K562 (cell line): ENCODE results near the gene GLP2R. TPM values are rescaled to one million over a fixed set of nuclear protein-coding genes. Genes with fewer than 3 reads are reported as not detected.

Experiments used
- ATAC-seq: fragments of 200-7000 bp; cut with Tn5 transposase; 3 replicates; pipeline ENCODE4 v1.9.1; 2020; ENCODE audit warnings: moderate library complexity
- BruUV-seq: library from RNA; stranded (reverse); fragments of 400-500 nt; replicated peaks from 2 replicates; lab custom pipeline; 2021; lab: Mats Ljungman, UMichigan
- CTCF ChIA-PET: fragments of 300-600 bp; formaldehyde crosslinking; extraction: SDS; loops from one replicate; lab custom pipeline; 2021; ENCODE audit warnings: low intra/inter-chr PET ratio; lab: Yijun Ruan, JAX
- POLR2A ChIA-PET: fragments of 300-600, 350-650 bp; sonication (Branson Sonifier 250); formaldehyde crosslinking; extraction: SDS; loops from one replicate; lab custom pipeline; 2021; ENCODE audit warnings: antibody characterized with exemption, inconsistent platforms; lab: Yijun Ruan, JAX
- DNase-seq, 4 experiments: peaks; one replicate each; pipeline versions ENCODE4 v3.0.0 to v3.0.0-alpha.2; 2011 to 2018; ENCODE audit warnings: low spot score in 3 of 4, mixed read lengths in 3 of 4; ENCODE audit errors: extremely low read depth in 1 of 4
- FAIRE-seq: peaks from 2 replicates; lab custom pipeline; 2011; peaks lifted over from hg19 to GRCh38; lab: Jason Lieb, UNC
- H2AFZ ChIP-seq: 2 replicates; pipeline ENCODE4 v1.6.0; 2011; ENCODE audit warnings: low read depth, low read length, control low read depth, inconsistent platforms
- H3K27ac ChIP-seq: fragments of 200-600 bp; 3 replicates; pipeline ENCODE4 v1.8.0; 2011; ENCODE audit warnings: low read depth, mild to moderate bottlenecking, control low read depth, inconsistent platforms, low read length, moderate library complexity, mixed read lengths; ENCODE audit errors: extremely low read depth
- H3K27me3 ChIP-seq, 2 experiments: fragments of 300-600 bp in 1 of 2; 2 replicates in 1 of 2; 3 replicates in 1 of 2; pipeline versions ENCODE4 v1.6.0 to v1.8.0; 2011; ENCODE audit warnings: inconsistent platforms in 2 of 2, low read length in 2 of 2, mild to moderate bottlenecking in 1 of 2, mixed read lengths in 1 of 2, moderate library complexity in 1 of 2; ENCODE audit not compliant: control insufficient read depth in 2 of 2, insufficient read depth in 2 of 2
- H3K36me3 ChIP-seq: fragments of 300-600 bp; 3 replicates; pipeline ENCODE4 v1.8.0; 2011; ENCODE audit warnings: mild to moderate bottlenecking, low read length, inconsistent platforms; ENCODE audit not compliant: control insufficient read depth, insufficient read depth
- H3K4me1 ChIP-seq, 2 experiments: fragments of 200-600 bp in 1 of 2; replicated peaks in 1 of 2; 2 replicates in 1 of 2; 3 replicates in 1 of 2; pipeline versions ENCODE4 v1.5.1 to v1.8.0; 2011; ENCODE audit warnings: inconsistent platforms in 2 of 2, low read length in 2 of 2, mild to moderate bottlenecking in 1 of 2, mixed read lengths in 1 of 2, moderate library complexity in 1 of 2; ENCODE audit not compliant: control insufficient read depth in 2 of 2, insufficient read depth in 2 of 2
- H3K4me2 ChIP-seq: 2 replicates; pipeline ENCODE4 v1.6.1; 2011; ENCODE audit warnings: low read length, control low read depth, inconsistent platforms, mixed read lengths; ENCODE audit not compliant: insufficient read depth
- H3K4me3 ChIP-seq: fragments of 200-600 bp; sonication (generic), shearing (Covaris generic); 2 replicates; pipeline ENCODE4 v1.5.1; 2016; ENCODE audit warnings: control low read depth, inconsistent platforms
- H3K79me2 ChIP-seq: fragments of 200-600 bp; 3 replicates; pipeline ENCODE4 v1.8.0; 2011; ENCODE audit warnings: low read length, inconsistent platforms; ENCODE audit not compliant: control insufficient read depth, insufficient read depth
- H3K9ac ChIP-seq, 2 experiments: 2 replicates each; pipeline versions ENCODE4 v1.6.0 to v1.6.1; 2011; ENCODE audit warnings: low read depth in 2 of 2, low read length in 2 of 2, control low read depth in 1 of 2, inconsistent platforms in 1 of 2, mild to moderate bottlenecking in 1 of 2, mixed read lengths in 1 of 2; ENCODE audit not compliant: insufficient read depth in 1 of 2
- H3K9me1 ChIP-seq: one replicate; pipeline ENCODE4 v1.6.0; 2011; ENCODE audit warnings: inconsistent platforms, mild to moderate bottlenecking, low read length, moderate library complexity; ENCODE audit not compliant: control insufficient read depth, insufficient read depth
- H3K9me3 ChIP-seq: replicated peaks from 2 replicates; pipeline ENCODE4 v1.5.1; 2011; ENCODE audit warnings: low read depth, low read length, inconsistent platforms; ENCODE audit not compliant: control insufficient read depth, insufficient read depth
- H4K20me1 ChIP-seq: replicated peaks from 2 replicates; pipeline ENCODE4 v1.6.1; 2011; ENCODE audit warnings: low read length, inconsistent platforms, mixed read lengths; ENCODE audit not compliant: control insufficient read depth, insufficient read depth
- ELF2 ChIP-seq: fragments of 250-450 bp; sonication (Bioruptor Pico); IDR thresholded peaks from 2 replicates; pipeline ENCODE4 v1.5.0; 2021; ENCODE audit warnings: mild to moderate bottlenecking
- SMAD3 ChIP-seq: fragments of 450-650 bp; formaldehyde crosslinking; conservative IDR thresholded peaks from 2 replicates; pipeline ENCODE4 v1.4.0; 2020; ENCODE audit warnings: mild to moderate bottlenecking
- TCF7 ChIP-seq: sonication (generic); IDR thresholded peaks from 2 replicates; pipeline ENCODE4 v1.6.1; 2016; ENCODE audit warnings: antibody characterized with exemption, borderline replicate concordance
- WGBS: fragments of 100-300 bp; shearing (Covaris generic); methylation state at CpG from one replicate; pipeline ENCODE4 v1.1.6; 2016; ENCODE audit warnings: low coverage, mixed read lengths; ENCODE audit not compliant: insufficient coverage; ENCODE audit errors: missing lambda C conversion rate; 5-methylcytosine and 5-hydroxymethylcytosine counted together
- in situ Hi-C: fragments of 300-500 bp; cut with MboI; formaldehyde crosslinking; loops from 4 replicates; pipeline ENCODE4 v1.15.0; 2018; ENCODE audit warnings: inconsistent platforms, mixed read lengths
- intact Hi-C: fragments of 100-400 bp; cut with micrococcal nuclease; formaldehyde crosslinking; loops from 2 replicates; pipeline ENCODE4 v1.14.2; 2022
- polyA plus RNA-seq, 8 experiments: library from polyadenylated mRNA; depleted of rRNA in 4 of 8; stranded (reverse) in 5 of 8; unstranded in 3 of 8; fragments of >200 nt; fragmentation: Nextera tagmentation in 2 of 8; fragmentation: Illumina TruSeq in 1 of 8; extraction: Ambion mirVana in 2 of 8; extraction: Trizol in 1 of 8; gene quantifications; 2 replicates each; pipeline versions ENCODE4 v1.2.1 to v1.2.3, GENCODE V29; 2011 to 2014; ENCODE audit warnings: inconsistent platforms in 1 of 8, missing spikeins in 1 of 8
- total RNA-seq, 7 experiments: library from RNA; depleted of rRNA in 6 of 7; stranded (reverse); fragments of >200 nt in 6 of 7; fragmentation: Illumina TruSeq in 2 of 7; extraction: Trizol in 2 of 7; gene quantifications; 2 replicates each; pipeline versions ENCODE4 v1.2.1 to v1.2.3, GENCODE V29; 2011 to 2021; ENCODE audit warnings: low replicate concordance in 1 of 7
- TF ChIP-seq, protein P1 (sequence below): fragments of 250-450 bp; sonication (Bioruptor Pico); IDR thresholded peaks from 2 replicates; pipeline ENCODE4 v1.5.0; 2020; ENCODE audit warnings: mild to moderate bottlenecking

Gene GLP2R
- total and polyA plus RNA-seq, 9 of the 15 experiments (the other 6 are each of a cell fraction or from before 2014, with no cell fraction given), result not detected

DNA sequence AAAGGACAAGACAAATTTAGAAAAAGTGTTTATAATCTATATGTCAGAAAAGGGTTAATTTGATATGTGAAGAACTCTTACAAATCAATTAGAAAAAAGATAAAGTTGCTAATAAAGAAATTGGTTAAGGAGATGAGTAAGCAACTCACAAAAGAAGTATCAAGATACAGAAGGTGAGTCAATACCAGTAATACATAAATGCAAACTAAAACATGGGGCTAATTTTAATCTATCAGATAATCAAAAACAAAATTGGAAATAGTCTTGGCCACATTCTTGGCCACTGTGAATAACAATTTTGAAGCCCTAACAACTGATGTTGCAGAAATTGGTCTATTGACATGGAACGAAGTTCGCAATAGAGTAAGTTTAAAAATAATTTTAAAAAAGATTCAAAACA, 41.2 kb upstream of the GLP2R start (continued):
- TF ChIP-seq SMAD3 (CRISPR knock-in tag) (no peak), TCF7 (no peak)

DNA sequence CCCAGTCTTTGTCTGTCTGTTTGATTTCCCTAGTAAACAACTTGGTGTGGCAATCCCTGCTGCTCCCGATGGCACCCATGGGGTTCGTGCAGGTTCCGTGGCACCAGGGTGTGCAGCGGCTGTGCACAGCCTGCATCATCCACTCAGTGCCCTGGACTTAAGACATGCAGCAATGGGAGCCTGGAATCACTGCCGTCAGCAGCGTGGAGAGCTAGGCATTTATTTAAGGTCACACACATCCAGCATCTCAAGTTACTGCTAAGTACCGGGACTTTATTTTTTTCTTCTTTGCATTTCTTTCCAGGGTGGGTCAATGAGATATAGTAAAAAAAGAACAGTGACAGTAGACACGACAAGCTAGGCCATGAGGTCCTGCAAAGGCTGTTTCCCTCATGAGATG, 37.1 kb upstream of the GLP2R start:
- CTCF ChIA-PET, result no interaction called here
- no peaks in the 10 kb centered on the region for H3K36me3 ChIP-seq
- 2% methylated on average over 7 of the region's 8 CpGs for WGBS
- DNase-seq, result no peak
- H3K4me2 ChIP-seq, result no peak overlapping the region
- in situ Hi-C loops, result no loop called here
- TF ChIP-seq ELF2 (CRISPR knock-in tag), result no peak
- TF ChIP-seq, protein P1, sequence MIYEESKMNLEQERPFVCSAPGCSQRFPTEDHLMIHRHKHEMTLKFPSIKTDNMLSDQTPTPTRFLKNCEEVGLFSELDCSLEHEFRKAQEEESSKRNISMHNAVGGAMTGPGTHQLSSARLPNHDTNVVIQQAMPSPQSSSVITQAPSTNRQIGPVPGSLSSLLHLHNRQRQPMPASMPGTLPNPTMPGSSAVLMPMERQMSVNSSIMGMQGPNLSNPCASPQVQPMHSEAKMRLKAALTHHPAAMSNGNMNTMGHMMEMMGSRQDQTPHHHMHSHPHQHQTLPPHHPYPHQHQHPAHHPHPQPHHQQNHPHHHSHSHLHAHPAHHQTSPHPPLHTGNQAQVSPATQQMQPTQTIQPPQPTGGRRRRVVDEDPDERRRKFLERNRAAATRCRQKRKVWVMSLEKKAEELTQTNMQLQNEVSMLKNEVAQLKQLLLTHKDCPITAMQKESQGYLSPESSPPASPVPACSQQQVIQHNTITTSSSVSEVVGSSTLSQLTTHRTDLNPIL, result no peak
- no peaks in the 10 kb centered on the region for H3K79me2 ChIP-seq
- no peaks in the 10 kb centered on the region for H3K4me1 ChIP-seq
- no peaks in the 10 kb centered on the region for H3K9me1 ChIP-seq
- no peak overlapping the region for H2AFZ ChIP-seq
- no peaks in the 10 kb centered on the region for H4K20me1 ChIP-seq
- POLR2A ChIA-PET, result interaction anchor here (0.6 kb wide), 1 partner anchor 1072 kb away, joined by 3 read pairs; no protein-coding TSS in a partner anchor
- H3K4me3 ChIP-seq, result no peak overlapping the region
- no peak overlapping the region for H3K9ac ChIP-seq
- ATAC-seq, result no peak
- no peaks in the 10 kb centered on the region for H3K9me3 ChIP-seq
- no TSS peak for BruUV-seq
- peaks cover 0 to 6% of the 10 kb centered on the region in 2 experiments; a peak in 1 of 5 replicates for H3K27me3 ChIP-seq
- no peak overlapping the region for H3K27ac ChIP-seq
- FAIRE-seq, result no peak
- intact Hi-C loops, result no loop called here
